ENCODE data around the gene ZMYND12. TPM values are rescaled to one million over a fixed set of nuclear protein-coding genes. Genes with fewer than 3 reads are reported as not detected.
"Not testable (repeated sequence)": the region's sequence is repeated elsewhere in the genome, so short reads cannot be mapped to it uniquely, and the experiment has no call there.

Gene ZMYND12, protein sequence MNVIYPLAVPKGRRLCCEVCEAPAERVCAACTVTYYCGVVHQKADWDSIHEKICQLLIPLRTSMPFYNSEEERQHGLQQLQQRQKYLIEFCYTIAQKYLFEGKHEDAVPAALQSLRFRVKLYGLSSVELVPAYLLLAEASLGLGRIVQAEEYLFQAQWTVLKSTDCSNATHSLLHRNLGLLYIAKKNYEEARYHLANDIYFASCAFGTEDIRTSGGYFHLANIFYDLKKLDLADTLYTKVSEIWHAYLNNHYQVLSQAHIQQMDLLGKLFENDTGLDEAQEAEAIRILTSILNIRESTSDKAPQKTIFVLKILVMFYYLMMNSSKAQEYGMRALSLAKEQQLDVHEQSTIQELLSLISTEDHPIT
- 0.78 TPM for total RNA-seq
- long read RNA-seq, partial matches to known transcripts = 0 of 2 reads
- long read RNA-seq, other reads (novel, unspliced or antisense) = 1 of 2 reads

DNA sequence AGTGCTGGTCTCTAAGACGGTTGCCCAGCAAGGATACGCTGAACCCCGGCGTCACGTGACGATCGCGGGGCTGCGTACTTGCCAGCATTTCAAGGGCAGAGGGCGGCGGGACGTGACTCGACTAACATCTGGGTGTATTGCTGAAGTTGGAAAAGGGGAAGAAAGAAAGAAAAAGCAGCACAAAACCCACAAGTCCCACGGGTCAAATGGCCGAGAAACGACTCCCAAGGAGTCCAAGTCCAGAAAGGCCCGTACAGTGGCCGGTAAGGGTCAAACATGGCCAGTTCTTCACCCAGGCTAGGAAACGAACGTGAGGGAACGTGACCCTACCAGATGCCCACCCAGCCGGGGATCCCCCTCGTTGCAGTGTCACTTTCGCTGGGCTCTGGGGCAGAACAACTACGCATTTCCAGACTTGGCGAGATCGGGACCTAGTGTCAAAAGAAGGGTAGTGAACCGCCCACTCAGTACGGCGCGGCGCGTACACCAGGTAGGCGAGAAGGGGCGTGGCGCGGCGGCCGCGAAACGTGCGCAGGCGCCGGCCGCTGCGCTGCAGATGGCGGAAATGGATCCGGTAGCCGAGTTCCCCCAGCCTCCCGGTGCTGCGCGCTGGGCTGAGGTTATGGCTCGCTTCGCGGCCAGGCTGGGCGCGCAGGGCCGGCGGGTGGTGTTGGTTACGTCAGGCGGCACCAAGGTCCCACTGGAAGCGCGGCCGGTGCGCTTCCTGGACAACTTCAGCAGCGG, at the start of gene ZMYND12, which contains the start of gene PPCS:
Gene ZMYND12 (minus strand): TSS at position 13 of the 744 bp plus-strand sequence. CDS start 25 bp downstream, outside the sequence.
Gene PPCS (plus strand): TSS at position 534 of the 744 bp plus-strand sequence. CDS start 23 bp downstream, at position 557.
- intact Hi-C loops (cut with DNase I) = no loop called here

DNA sequence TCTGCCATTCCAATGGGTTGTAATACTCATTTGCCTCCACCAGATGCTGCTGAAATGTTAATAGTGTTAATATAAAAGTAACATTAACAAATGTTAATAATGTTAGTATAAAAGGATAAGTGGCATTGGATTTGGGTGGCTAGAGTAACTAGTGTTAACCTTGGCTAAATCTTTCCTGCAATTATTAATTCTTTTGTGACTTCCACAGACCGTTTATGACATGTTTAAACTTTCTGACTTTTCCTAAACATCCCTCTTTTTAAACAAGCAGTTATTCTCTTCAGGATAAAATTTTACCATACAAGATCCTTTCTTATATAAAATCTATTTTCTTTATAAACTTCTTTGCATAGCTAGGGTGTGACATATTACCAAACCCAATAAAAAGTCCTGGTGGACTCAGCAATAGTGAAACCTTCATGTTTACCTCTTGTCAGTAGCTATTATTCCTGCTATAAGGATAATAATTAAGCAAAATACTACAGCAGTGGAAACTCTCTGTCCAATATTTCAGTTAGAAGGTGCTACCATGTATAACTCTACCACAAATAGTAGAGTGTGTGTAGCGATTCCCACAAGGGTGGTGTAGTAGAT, 48.8 kb upstream of the ZMYND12 start:
- intact Hi-C loops (cut with DNase I) = no loop called here
- no peak for ATAC-seq (ENCODE audit: poor library complexity)
- no peak for DNase-seq

More for the DNA sequence above, at the start of gene ZMYND12, which contains the start of gene PPCS:
- DNase-seq (peak; percentile 93), ATAC-seq (ENCODE audit: poor library complexity) (peak; percentile 98)

DNA sequence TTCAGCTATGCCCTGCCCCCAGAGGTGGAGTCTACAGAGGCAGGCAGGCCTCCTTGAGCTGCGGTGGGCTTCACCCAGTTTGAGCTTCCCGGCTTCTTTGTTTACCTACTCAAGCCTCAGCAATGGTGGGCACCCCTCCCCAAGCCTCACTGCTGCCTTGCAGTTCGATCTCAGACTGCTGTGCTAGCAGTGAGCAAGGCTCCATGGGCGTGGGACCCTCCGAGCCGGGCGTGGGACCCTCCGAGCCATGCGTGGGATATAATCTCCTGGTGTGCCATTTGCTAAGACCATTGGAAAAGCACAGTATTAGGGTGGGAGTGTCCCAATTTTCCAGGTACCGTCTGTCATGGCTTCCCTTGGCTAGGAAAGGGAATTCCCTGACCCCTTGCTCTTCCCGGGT, 46.2 kb upstream of the ZMYND12 start:
- intact Hi-C loops (cut with DNase I); DNase-seq; ATAC-seq (ENCODE audit: poor library complexity): not testable (repeated sequence)

DNA sequence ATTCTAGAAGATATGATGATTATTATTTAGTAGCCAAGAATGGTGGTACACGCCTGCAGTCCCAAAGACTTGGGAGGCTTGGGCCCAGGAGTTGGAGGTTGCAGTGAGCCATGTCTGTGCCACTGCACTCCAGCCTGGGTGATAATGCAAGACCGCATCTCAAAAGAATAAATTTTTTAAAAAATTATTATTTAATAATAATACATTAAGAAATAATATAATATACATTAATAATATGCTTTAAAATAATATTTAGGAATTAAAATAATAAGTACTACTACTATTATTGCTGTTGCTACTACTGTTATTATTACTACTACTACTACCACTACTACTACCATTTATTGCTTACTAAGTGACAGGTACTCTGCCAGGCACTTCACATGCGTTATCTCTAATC, 34.4 kb upstream of the ZMYND12 start:
- DNase-seq = no peak
- intact Hi-C loops (cut with DNase I) = no loop called here
- no peak for ATAC-seq (ENCODE audit: poor library complexity)

DNA sequence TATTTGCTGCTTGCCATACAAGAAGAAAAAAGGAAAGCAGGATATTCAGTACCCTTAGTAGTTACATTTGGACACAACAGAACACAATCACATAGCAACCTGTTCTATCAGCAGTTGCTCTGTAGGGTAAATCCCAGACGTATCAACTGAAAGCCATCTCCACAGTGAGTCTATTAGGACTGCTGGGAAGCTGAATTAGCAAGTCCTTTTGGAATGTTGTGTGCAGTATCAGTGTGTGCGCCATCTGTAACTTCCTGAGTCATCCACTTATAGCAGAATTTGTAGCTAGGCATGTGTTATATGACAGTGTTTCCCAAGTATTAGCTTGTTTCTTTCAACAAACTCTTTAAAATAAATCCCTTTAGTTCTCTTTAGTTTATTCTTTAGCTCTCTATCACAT, 28.6 kb upstream of the ZMYND12 start:
- ATAC-seq (ENCODE audit: poor library complexity) (no peak), DNase-seq (no peak)
- intact Hi-C loops (cut with DNase I) = no loop called here

DNA sequence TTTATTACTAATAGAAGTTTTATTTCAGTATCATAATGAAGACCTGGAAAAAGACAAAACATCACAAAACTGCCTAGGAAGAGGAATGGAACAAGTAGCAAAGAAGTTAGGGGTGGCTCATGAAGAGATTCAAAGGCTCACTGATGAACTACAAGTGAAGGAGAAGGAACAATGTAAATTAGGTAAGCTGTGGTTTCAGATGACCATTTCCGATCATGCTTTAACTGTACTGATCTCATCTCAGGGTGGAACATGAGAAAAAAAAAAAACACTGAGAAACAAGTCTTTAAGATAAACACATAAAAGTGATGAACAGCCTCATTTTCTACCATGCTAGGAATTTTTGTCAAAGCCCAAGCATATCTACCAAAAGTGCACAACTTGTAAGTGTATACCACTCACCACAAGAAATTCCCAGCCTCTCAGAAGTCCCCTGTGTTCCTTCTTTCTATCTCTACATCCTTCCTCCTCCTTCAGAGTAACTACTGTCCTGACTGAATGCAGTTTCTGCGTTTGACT, 26.9 kb upstream of the ZMYND12 start:
- ATAC-seq (ENCODE audit: poor library complexity) = no peak
- no peak for DNase-seq
- intact Hi-C loops (cut with DNase I) = no loop called here

DNA sequence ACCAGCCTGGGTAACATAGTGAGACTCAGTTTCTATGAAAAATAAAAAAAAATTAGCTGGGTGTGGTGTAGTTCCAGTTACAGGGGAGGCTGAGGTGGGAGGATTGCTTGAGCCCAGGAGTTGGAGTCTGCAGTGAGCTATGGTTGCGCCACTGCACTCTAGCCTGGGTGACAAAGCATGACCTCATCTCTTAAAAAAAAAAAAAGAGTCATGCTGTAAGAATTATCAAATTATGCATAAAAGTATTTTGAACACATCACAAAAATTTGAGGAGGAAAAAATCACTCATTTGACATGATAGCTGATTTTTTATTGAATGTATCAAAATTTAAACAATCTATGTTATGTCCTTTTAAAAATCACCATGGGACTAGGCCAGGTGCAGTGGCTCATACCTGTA, 25.1 kb upstream of the ZMYND12 start:
- DNase-seq (no peak), ATAC-seq (ENCODE audit: poor library complexity) (no peak)
- intact Hi-C loops (cut with DNase I) = no loop called here

DNA sequence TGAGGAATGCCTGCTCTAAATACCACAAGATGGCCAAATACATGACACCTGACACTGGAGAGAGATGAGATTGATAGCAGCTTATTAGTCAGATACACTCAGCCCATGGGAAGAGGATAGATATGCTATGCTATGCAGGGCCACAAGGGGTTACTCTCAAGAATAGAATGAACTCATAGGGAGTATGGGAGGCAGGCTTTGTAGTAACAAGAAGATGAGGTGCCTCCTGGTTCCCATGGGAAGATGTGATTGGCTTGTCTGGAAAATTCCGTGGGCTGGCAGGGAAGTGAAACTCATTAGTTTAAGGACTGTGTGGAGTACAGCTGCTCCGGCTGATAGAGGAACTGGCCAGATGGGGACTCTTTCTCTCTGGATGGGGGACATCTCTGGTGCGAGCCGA, 23.8 kb upstream of the ZMYND12 start:
- DNase-seq (no peak), ATAC-seq (ENCODE audit: poor library complexity) (no peak)
- intact Hi-C loops (cut with DNase I) = no loop called here

DNA sequence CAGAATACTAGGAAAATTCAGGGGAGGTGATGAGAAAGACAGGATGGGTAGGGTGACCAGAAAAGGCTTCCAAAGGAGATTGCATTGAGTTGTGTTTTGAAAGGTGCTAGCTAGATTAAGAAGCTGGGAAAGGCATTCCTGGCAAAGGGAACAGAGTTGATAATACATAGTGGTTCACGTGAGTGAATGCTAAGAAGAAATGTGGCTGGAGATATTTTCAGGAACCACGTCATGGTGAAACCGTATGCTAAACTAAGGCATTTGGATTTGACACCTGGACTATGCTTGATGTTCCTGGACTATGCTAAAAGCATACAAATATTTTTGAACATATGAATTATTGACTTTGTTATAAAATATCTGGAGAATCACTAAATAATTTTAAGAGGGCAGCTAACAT, 22.0 kb upstream of the ZMYND12 start:
- intact Hi-C loops (cut with DNase I) = no loop called here
- ATAC-seq (ENCODE audit: poor library complexity) (no peak), DNase-seq (no peak)

DNA sequence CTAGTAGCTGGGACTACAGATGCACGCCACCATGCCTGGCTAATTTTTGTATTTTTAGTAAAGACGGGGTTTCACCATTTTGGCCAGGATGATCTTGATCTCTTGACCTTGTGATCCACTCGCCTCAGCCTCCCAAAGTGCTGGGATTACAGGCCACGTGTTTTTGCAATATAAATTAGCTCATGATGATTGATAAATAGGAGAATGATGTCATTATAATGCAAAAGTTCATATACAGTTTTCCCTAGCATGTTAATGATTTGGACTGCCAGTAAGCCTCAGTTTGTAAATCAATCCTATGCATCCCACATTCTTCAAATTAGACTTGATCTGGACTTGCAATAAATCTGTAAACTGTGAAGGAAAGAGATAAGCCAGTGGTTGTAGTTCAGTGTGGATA, 21.5 kb upstream of the ZMYND12 start:
- intact Hi-C loops (cut with DNase I); DNase-seq; ATAC-seq (ENCODE audit: poor library complexity): not testable (repeated sequence)

DNA sequence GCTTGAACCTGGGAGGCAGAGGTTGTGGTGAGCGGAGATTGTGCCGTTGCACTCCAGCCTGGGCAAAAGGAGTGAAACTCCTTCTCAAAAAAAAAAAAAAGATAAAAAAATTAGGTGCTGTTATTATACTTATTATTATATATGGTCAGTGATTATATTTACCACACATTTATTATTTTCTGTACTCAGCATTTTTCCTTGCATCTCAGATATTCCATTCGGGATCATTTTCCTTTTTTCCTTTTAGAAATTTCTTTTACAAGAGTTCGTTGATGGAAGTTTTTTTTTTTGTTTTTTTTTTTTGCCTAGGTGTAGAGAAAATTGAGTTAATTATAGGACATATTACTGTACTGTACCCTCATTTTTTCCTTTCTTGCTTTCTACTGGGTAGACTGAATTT, 20.8 kb upstream of the ZMYND12 start:
- intact Hi-C loops (cut with DNase I) = no loop called here
- ATAC-seq (ENCODE audit: poor library complexity) (no peak), DNase-seq (no peak)

DNA sequence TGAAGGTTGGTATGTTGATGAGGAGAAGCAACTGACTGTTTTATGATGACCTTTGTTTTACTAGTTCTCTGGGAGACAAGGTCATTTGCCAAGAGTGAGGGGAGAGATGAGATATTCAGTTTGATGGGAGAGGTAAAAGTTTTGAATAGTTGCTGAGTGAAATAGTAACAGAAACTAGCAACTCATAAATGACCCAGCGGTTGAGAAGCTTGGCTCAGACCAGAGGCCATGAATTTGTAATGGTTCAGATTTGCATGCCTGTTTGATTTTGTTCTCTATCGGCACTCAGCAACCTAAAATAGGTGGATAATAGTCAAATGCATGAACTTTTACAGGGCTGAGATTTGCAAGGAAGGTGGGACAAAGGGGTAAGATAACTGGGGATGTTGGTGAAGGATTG, 13.9 kb upstream of the ZMYND12 start:
- intact Hi-C loops (cut with DNase I) = no loop called here
- no peak for DNase-seq
- no peak for ATAC-seq (ENCODE audit: poor library complexity)

DNA sequence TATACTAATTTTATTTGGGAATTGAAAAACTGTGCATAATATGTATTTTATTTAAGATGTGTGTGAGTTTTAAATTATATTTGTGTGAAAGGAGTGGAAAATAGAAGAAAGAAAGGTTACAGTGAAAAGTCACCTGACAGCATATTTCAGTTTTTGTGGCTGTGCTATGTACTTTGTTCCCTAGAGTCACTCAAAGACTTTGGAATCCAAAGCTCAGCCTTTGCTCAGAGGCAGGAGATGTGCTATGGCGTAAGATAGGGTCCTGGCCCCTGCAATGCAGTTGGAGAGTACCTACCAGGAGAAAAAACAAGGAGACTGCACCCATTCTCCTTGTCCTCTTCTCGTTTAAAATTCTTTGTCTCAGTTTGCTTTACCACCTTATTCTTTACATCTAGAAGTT, 10.2 kb upstream of the ZMYND12 start:
- DNase-seq (no peak), ATAC-seq (ENCODE audit: poor library complexity) (no peak)
- intact Hi-C loops (cut with DNase I) = no loop called here

DNA sequence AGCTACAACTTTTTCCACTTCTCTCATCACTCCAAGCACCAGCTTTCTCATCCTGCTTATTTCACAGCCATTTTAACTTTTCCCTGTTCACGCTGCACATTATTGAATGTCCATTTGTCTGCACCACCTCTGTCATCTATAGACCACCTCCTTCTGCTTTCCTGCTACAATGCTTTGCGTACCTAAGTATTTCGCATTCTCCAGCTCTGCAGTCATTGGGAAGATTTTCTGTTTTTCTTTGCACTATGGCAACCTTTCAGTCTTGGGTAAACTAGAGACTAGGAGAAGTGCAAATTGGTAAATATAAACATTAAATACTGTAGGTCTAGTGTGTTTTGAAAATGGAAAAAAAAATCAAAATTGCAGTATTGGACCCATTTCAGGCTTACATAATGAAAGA, 8.1 kb upstream of the ZMYND12 start:
- ATAC-seq (ENCODE audit: poor library complexity) (no peak), DNase-seq (no peak)
- intact Hi-C loops (cut with DNase I) = no loop called here

DNA sequence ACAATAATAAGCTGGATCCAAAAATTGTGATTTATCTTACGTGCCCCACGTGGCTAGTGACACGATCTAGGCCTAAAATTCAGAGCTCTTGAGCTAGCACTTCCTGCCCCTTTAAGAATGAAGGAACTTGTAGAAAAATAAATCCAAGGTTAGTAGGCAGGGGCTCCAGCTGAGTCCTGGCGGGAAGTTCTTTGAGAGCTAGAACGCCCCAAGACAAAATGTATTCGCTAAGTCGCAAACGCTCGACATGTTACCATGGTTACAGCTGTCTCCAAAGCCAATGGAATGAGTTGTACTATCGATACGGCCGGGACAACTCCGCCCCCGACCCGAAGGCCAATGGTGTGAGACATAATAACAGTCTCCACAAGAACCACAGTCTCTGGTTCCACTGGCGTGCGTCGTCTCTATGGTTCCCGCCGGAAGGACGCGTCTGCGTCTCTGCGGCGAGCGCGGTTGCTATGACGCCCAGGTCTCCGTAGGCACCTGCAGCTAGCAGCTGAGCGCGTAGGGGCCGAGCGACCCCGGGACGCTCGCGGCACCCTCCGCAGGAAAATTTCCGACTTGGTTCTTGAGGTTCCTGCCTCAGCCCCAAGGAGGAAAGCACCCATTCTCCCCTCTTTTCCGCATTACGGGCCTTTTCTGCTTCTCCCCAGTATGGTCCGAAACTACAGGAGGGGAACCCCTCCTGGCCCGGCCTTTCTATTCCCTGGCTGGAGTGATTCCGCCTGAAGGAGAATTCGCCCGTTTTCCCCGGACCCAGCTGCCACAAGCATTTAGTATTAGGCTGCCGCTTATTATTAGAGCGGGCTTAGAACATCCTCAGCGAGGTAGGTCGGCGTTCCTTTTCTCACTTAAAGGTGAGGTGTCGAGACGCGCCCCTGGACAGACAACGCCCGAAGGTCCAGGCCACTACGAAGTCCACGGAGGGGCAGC, 7.3 kb upstream of the ZMYND12 start, which contains the start of gene CCDC30:
Gene CCDC30 (plus strand): TSS at position 459 of the 936 bp plus-strand sequence. CDS start 17,266 bp downstream, outside the sequence.
- intact Hi-C loops (cut with DNase I) = no loop called here
- peak; percentile 96 for DNase-seq

DNA sequence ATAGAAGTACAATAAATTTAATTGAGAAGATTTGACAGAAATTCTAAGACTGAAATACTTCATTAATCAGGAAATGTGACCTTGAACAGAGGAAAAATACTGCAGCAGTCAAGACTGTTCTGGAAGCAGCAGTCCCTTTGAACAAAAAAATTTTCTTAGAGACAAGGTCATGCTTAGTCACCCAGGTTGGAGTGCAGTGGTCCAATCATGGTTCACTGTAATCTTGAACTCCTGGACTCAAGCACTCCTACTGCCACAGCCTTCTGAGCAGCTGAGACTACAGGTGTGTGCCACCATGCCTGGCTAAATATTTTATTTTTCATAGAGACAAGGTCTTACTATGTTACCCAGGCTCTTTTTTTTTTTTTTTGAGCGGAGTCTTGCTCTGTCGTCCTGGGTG, 5.4 kb upstream of the ZMYND12 start:
- DNase-seq (no peak), ATAC-seq (ENCODE audit: poor library complexity) (no peak)
- intact Hi-C loops (cut with DNase I) = no loop called here

More for the DNA sequence above, 7.3 kb upstream of the ZMYND12 start, which contains the start of gene CCDC30:
- peak; percentile 100 for ATAC-seq (ENCODE audit: poor library complexity)

DNA sequence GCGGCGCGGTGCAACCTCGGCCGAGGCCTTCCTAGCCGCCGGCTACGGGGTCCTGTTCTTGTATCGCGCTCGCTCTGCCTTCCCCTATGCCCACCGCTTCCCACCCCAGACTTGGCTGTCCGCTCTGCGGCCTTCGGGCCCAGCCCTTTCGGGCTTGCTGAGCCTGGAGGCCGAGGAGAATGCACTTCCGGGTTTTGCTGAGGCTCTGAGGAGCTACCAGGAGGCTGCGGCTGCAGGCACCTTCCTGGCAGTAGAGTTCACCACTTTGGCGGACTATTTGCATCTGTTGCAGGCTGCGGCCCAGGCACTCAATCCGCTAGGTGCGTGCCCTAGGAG, 900 bp upstream of the ZMYND12 start:
- DNase-seq (no peak), ATAC-seq (ENCODE audit: poor library complexity) (peak; percentile 67)
- intact Hi-C loops (cut with DNase I) = no loop called here

DNA sequence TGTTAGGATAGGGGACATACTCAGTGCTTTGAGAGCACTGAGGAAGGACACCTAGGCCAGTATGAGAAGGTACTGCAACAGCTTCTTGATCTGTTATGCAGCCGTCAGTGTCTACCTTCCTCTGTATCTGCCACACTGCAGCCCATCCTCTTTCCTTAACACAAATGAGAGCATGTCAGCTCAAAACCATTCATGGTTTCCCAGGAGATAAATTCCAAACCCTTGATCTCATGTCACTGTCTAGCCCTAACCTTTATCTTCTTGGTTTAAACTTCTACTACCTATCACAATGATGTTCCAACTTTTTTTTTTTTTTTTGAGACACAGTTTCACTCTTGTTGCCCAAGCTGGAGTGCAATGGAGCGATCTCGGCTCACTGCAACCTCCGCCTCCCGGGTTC, 1.4 kb downstream of the ZMYND12 start:
- intact Hi-C loops (cut with DNase I) = no loop called here
- DNase-seq (no peak), ATAC-seq (ENCODE audit: poor library complexity) (no peak)
